ENCODE results near the gene TCERG1L. TPM values are rescaled to one million over a fixed set of nuclear protein-coding genes. Genes with fewer than 3 reads are reported as not detected.

Gene TCERG1L
- polyA plus RNA-seq, 1 of the 3 experiments (the other 2 are of a cell fraction) = not detected

- no peak for TF ChIP-seq ELF1 (IDR thresholded peaks at IDR 0.05)
- no peak for TF ChIP-seq EP300 (IDR thresholded peaks at IDR 0.05; ENCODE audit: borderline replicate concordance in 1 of 2, low read depth in 1 of 2, low read length in 1 of 2)
- no peak for TF ChIP-seq RFX5 (IDR thresholded peaks at IDR 0.05; ENCODE audit: low read length)
Measured at GRCh38 chr10:131145756-131146155, 165.8 kb downstream of the TCERG1L start (continued).

GRCh38 chr10:131144711-131145375 lies 166.7 kb downstream of the TCERG1L start:
- Histone ChIP-seq H3K27me3 (ENCODE audit: insufficient read depth) (no peaks in the 10 kb centered on the region), H2AFZ (ENCODE audit: low read depth) (no peak overlapping the region), H3F3A (replicated peaks; ENCODE audit: insufficient read depth) (no peaks in the 10 kb centered on the region), H3K9ac (no peak overlapping the region), H3K9me2 (no peaks in the 10 kb centered on the region), H3K4me3 (ENCODE audit: low read depth in 2 of 2, low read length in 1 of 2) (no peak overlapping the region), H3K4me2 (no peak overlapping the region), H3K9me3 (no peaks in the 10 kb centered on the region), H3K79me2 (ENCODE audit: insufficient read depth) (no peaks in the 10 kb centered on the region), H3K27ac (ENCODE audit: low read depth in 2 of 2, low read length in 1 of 2) (no peak overlapping the region), H4K20me1 (ENCODE audit: insufficient read depth) (no peaks in the 10 kb centered on the region), H3K36me3 (replicated peaks in 1 of 2; ENCODE audit: control insufficient read depth in 1 of 2, insufficient read depth in 2 of 2, low read length in 1 of 2) (no peaks in the 10 kb centered on the region), H3K4me1 (ENCODE audit: control insufficient read depth in 1 of 2, insufficient read depth in 2 of 2, low read depth in 1 of 2, low read length in 1 of 2) (no peaks in the 10 kb centered on the region; a peak in 1 of 4 replicates)
- TF ChIP-seq TCF12 (IDR thresholded peaks at IDR 0.05) (no peak), JUND (IDR thresholded peaks at IDR 0.05) (no peak), USF2 (IDR thresholded peaks at IDR 0.05; ENCODE audit: borderline replicate concordance, low read depth, low read length) (no peak), MEF2A (IDR thresholded peaks at IDR 0.05; ENCODE audit: borderline replicate concordance, low read depth) (no peak), FOSL2 (IDR thresholded peaks at IDR 0.05; ENCODE audit: borderline replicate concordance, low read depth) (no peak), FOXJ3 (CRISPR knock-in tag; IDR thresholded peaks at IDR 0.05) (no peak), GATA2 (CRISPR knock-in tag; IDR thresholded peaks at IDR 0.05) (no peak), EZH2phosphoT487 (IDR thresholded peaks at IDR 0.05; ENCODE audit: borderline replicate concordance, low read depth) (no peak), RAD21 (IDR thresholded peaks at IDR 0.05; ENCODE audit: low read length) (no peak), EP300 (IDR thresholded peaks at IDR 0.05; ENCODE audit: borderline replicate concordance in 1 of 2, low read depth in 1 of 2, low read length in 1 of 2) (no peak), SIN3A (IDR thresholded peaks at IDR 0.05; ENCODE audit: borderline replicate concordance, low read depth, low read length) (no peak), TEAD4 (IDR thresholded peaks at IDR 0.05; ENCODE audit: borderline replicate concordance, insufficient read depth) (no peak), MAX (IDR thresholded peaks at IDR 0.05; ENCODE audit: low read depth) (no peak), SMC3 (IDR thresholded peaks at IDR 0.05; ENCODE audit: low read depth, low read length) (no peak), NRF1 (IDR thresholded peaks at IDR 0.05; ENCODE audit: low read depth, low read length) (no peak), FOXM1 (IDR thresholded peaks at IDR 0.05; ENCODE audit: low read depth) (no peak), CHD2 (IDR thresholded peaks at IDR 0.05; ENCODE audit: low read length, partially characterized antibody) (no peak), RCOR1 (IDR thresholded peaks at IDR 0.05; ENCODE audit: low read length) (no peak)
- 39% methylated on average over 9 of the region's 9 CpGs for WGBS (ENCODE audit: low lambda C conversion rate)
- no peak for DNase-seq
- ChIA-PET CTCF (no interaction called here), POLR2A (no interaction called here)
